ENCODE data around the gene ISM1. TPM values are rescaled to one million over a fixed set of nuclear protein-coding genes. Genes with fewer than 3 reads are reported as not detected.

The ISM1 gene
- total RNA-seq, result 1 to 10 TPM in 5 of 6 donors, not detected in 1; 2.2 to 7.4 (median 2.3) TPM

- peaks cover 18 to 30% (median 20%) of the 10 kb centered on the region in 4 donors for H3K4me1 ChIP-seq
- H3K4me3 ChIP-seq, result peak within 1 kb of the TSS; percentile 60 to 70 (median 63)
- H3K27me3 ChIP-seq, result peaks cover 0 to 27% (median 5%) of the 10 kb centered on the region in 4 donors
- ATAC-seq (ENCODE audit: low FRiP score in 2 of 2), result peak; percentile 20 to 75
- WGBS, 2 donors, result 1 to 3% methylated on average over 11 to 13 of the region's 39 CpGs
- H3K36me3 ChIP-seq, result no peaks in the 10 kb centered on the region
- TF ChIP-seq CTCF (IDR thresholded peaks at IDR 0.05) (no peak), EP300 (IDR thresholded peaks at IDR 0.05) (no peak), POLR2AphosphoS5 (IDR thresholded peaks at IDR 0.05) (no peak), POLR2A (IDR thresholded peaks at IDR 0.05) (no peak)
- peak in 1 of 2 donors; percentile 88 for DNase-seq
- peak within 1 kb of the TSS; percentile 29 to 59 (median 42) for H3K27ac ChIP-seq
- no peaks in the 10 kb centered on the region for H3K9me3 ChIP-seq
Measured at GRCh38 chr20:13220904-13221297, at the start of gene ISM1. ISM1 (plus strand) TSS chr20:13221274; CDS start chr20:13221777, 503 bp downstream.

GRCh38 chr20:13173201-13173600 lies 47.9 kb upstream of the ISM1 start:
- 83 to 100% methylated on average over 2 of the region's 2 CpGs for WGBS, 2 donors
- no peak for ATAC-seq (ENCODE audit: low FRiP score in 2 of 2)
- H3K9me3 ChIP-seq, result no peaks in the 10 kb centered on the region
- TF ChIP-seq CTCF (IDR thresholded peaks at IDR 0.05) (no peak), POLR2A (IDR thresholded peaks at IDR 0.05) (no peak), EP300 (IDR thresholded peaks at IDR 0.05) (no peak), POLR2AphosphoS5 (IDR thresholded peaks at IDR 0.05) (no peak)
- H3K36me3 ChIP-seq, result no peaks in the 10 kb centered on the region
- H3K4me3 ChIP-seq, result no peak overlapping the region
- no peak overlapping the region for H3K27ac ChIP-seq
- DNase-seq, result no peak
- H3K4me1 ChIP-seq, result no peaks in the 10 kb centered on the region
- no peaks in the 10 kb centered on the region for H3K27me3 ChIP-seq

GRCh38 chr20:13174402-13174801 lies 46.7 kb upstream of the ISM1 start:
- Histone ChIP-seq H3K27me3 (no peaks in the 10 kb centered on the region), H3K9me3 (no peaks in the 10 kb centered on the region), H3K4me3 (no peak overlapping the region), H3K36me3 (no peaks in the 10 kb centered on the region), H3K4me1 (no peaks in the 10 kb centered on the region), H3K27ac (no peak overlapping the region)
- ATAC-seq (ENCODE audit: low FRiP score in 2 of 2) (no peak), DNase-seq (no peak)
- no peak for TF ChIP-seq POLR2A (IDR thresholded peaks at IDR 0.05)
- no peak for TF ChIP-seq CTCF (IDR thresholded peaks at IDR 0.05)
- TF ChIP-seq EP300 (IDR thresholded peaks at IDR 0.05), result no peak
- no peak for TF ChIP-seq POLR2AphosphoS5 (IDR thresholded peaks at IDR 0.05)
- 90 to 94% methylated on average over 9 of the region's 9 CpGs for WGBS, 2 donors

- no peaks in the 10 kb centered on the region for H3K27me3 ChIP-seq
- ATAC-seq (ENCODE audit: low FRiP score in 2 of 2), result no peak
- no peak for DNase-seq
- no peaks in the 10 kb centered on the region for H3K36me3 ChIP-seq
- no peaks in the 10 kb centered on the region for H3K9me3 ChIP-seq
- no peak overlapping the region for H3K4me3 ChIP-seq
- no peak overlapping the region for H3K27ac ChIP-seq
- WGBS, 2 donors, result 65 to 79% methylated on average over 7 of the region's 7 CpGs
- TF ChIP-seq POLR2AphosphoS5 (IDR thresholded peaks at IDR 0.05) (no peak), EP300 (IDR thresholded peaks at IDR 0.05) (no peak), POLR2A (IDR thresholded peaks at IDR 0.05) (no peak), CTCF (IDR thresholded peaks at IDR 0.05) (no peak)
- H3K4me1 ChIP-seq, result no peaks in the 10 kb centered on the region
Measured at GRCh38 chr20:13180986-13181889, 39.8 kb upstream of the ISM1 start.

Measured in upper lobe of left lung (tissue), 6 donors.